Sigmoid colon (tissue), 4 donors: ENCODE results near the gene APOBEC2.

Source experiments
- EP300 ChIP-seq, 4 donors: sonication (generic); formaldehyde crosslinking; IDR thresholded peaks; one replicate each; pipeline ENCODE4 v1.6.1; 2017; ENCODE audit warnings: antibody characterized with exemption in 4 of 4
- POLR2A ChIP-seq, 2 donors: fragments of 450-650 bp; IDR thresholded peaks; one replicate each; pipeline ENCODE4 v1.6.1; 2016; ENCODE audit warnings: antibody characterized with exemption in 2 of 2, mild to moderate bottlenecking in 2 of 2, moderate library complexity in 2 of 2
- POLR2AphosphoS5 ChIP-seq, 4 donors: sonication (generic); formaldehyde crosslinking; IDR thresholded peaks; one replicate each; pipeline ENCODE4 v1.6.1; 2017; ENCODE audit warnings: antibody characterized with exemption in 4 of 4
- TF ChIP-seq, protein P1 (sequence below), 4 experiments: fragments of 450-650 bp in 3 of 4; fragments of 200-600 bp in 1 of 4; IDR thresholded peaks; one replicate each; pipeline ENCODE4 v1.5.1; 2016 to 2019; ENCODE audit warnings: antibody characterized with exemption in 4 of 4, mild to moderate bottlenecking in 3 of 4, moderate library complexity in 2 of 4

- no peak for TF ChIP-seq EP300 (IDR thresholded peaks at IDR 0.05)
- no peak for TF ChIP-seq POLR2A (IDR thresholded peaks at IDR 0.05)
- TF ChIP-seq, protein P1, sequence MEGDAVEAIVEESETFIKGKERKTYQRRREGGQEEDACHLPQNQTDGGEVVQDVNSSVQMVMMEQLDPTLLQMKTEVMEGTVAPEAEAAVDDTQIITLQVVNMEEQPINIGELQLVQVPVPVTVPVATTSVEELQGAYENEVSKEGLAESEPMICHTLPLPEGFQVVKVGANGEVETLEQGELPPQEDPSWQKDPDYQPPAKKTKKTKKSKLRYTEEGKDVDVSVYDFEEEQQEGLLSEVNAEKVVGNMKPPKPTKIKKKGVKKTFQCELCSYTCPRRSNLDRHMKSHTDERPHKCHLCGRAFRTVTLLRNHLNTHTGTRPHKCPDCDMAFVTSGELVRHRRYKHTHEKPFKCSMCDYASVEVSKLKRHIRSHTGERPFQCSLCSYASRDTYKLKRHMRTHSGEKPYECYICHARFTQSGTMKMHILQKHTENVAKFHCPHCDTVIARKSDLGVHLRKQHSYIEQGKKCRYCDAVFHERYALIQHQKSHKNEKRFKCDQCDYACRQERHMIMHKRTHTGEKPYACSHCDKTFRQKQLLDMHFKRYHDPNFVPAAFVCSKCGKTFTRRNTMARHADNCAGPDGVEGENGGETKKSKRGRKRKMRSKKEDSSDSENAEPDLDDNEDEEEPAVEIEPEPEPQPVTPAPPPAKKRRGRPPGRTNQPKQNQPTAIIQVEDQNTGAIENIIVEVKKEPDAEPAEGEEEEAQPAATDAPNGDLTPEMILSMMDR (IDR thresholded peaks at IDR 0.05), result no peak
- TF ChIP-seq POLR2AphosphoS5 (IDR thresholded peaks at IDR 0.05), result no peak
These were observed 12.7 kb upstream of the APOBEC2 start for GRCh38 chr6:41040101-41040939.
